GM12875 (cell line): ENCODE measurements around the gene NCOA3.
"Not testable (repeated sequence)": the region's sequence is repeated elsewhere in the genome, so short reads cannot be mapped to it uniquely, and the experiment has no call there.

Source experiments
- H3K4me3 ChIP-seq: one replicate; pipeline ENCODE4 v1.5.1; 2011; ENCODE audit warnings: low read depth, low read length, control low read depth
- TF ChIP-seq, protein P1 (sequence below): IDR thresholded peaks from 2 replicates; pipeline ENCODE4 v1.5.1; 2011; ENCODE audit warnings: low read depth, mild to moderate bottlenecking, control low read depth, inconsistent platforms, low read length, moderate library complexity, borderline replicate concordance; ENCODE audit not compliant: insufficient read depth

NCOA3 gene

DNA sequence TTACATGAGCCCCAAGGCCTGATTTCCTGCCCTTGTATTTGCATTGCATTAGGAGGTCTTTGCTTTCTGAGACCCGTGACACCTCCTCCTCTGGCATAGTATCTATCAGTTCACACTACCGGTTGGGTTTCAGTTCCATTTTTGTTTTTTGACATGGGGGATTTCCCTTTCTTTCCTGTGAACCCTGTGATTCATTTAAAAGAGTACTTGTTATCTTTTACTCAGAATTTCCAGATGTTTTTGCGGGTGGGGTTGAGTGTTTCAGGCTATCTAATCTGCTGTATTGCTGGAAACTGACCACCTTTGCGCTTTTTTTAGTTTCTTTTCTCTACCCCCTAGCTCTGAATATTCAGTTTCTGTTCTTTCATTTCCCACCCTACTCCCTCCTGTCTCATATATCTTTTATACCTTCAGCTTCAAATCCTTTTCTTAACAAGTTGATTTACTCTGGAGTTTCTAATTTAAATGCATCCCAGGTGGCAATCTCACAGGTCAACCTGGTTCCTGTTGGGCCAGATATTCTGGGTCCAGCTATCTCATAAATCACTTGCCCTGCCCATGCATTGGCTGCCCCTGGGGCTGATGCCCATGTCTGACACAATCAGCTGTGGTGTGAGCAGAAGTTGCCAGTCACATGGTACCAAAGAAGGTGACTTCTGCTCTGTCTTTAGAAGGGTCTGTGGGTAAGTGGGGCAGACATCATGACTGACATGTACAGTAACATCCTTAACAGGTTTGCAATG is 14.3 kb upstream of the NCOA3 start:
- TF ChIP-seq, protein P1, sequence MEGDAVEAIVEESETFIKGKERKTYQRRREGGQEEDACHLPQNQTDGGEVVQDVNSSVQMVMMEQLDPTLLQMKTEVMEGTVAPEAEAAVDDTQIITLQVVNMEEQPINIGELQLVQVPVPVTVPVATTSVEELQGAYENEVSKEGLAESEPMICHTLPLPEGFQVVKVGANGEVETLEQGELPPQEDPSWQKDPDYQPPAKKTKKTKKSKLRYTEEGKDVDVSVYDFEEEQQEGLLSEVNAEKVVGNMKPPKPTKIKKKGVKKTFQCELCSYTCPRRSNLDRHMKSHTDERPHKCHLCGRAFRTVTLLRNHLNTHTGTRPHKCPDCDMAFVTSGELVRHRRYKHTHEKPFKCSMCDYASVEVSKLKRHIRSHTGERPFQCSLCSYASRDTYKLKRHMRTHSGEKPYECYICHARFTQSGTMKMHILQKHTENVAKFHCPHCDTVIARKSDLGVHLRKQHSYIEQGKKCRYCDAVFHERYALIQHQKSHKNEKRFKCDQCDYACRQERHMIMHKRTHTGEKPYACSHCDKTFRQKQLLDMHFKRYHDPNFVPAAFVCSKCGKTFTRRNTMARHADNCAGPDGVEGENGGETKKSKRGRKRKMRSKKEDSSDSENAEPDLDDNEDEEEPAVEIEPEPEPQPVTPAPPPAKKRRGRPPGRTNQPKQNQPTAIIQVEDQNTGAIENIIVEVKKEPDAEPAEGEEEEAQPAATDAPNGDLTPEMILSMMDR, result no peak
- no peak overlapping the region for H3K4me3 ChIP-seq

DNA sequence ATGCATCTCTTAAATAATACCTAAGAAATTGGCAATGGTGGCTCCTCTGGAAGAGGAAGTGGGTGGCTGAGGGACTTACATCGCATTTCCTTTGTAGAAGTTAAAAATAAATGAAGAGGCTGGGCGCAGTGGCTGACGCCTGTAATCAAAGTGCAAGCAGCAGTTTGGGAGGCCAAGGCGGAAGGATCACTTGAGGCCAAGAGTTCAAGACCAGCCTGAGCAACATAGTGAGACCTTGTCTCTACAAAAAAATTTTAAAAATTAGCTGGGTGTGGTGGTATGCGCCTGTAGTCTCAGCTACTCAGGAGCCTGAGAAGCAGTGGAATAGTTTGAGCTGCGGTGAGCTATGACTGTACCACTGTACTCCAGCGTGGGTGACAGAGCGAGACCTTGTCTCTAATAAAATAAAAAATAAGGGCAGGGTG is 12.2 kb upstream of the NCOA3 start:
- H3K4me3 ChIP-seq, result no peak overlapping the region
- TF ChIP-seq, protein P1, result no peak

DNA sequence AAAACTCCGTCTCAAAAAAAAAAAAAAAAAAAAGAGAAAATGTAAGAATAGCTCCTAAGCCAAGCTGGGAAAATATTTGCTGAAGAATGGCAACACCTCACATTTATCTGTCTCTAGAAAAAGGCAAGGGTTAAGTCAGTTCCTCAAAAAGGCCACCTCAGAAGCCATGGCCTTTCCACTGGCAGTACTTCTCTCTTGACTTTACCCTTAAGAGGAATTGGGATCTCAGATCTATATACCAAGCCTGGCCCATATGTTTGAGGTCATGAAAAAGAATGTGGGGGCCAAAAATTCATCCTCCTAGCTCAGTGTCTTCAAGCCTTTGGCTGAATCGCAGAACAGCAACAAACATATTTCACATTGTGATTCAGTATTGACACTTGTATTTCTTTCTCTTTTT is 10.9 kb upstream of the NCOA3 start:
- TF ChIP-seq, protein P1, result no peak
- H3K4me3 ChIP-seq, result no peak overlapping the region

DNA sequence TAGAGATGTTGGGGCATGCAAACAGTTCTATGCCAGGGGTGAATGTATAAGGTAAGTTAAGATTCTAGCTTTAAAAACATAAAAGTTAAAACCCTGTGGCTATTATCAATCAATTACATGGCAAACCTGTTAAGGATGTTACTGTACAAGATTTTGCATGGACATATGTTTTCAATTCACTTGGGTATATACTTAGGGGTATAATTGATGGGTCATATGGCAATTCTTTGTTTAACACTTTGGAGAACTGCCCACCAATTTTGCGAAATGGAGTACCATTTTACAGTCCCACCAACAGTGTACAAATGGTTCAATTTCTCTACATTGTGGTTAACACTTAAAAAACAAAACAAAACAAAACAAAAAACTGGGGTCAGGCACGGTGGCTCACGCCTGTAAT is 9.4 kb upstream of the NCOA3 start:
- TF ChIP-seq, protein P1, result no peak
- H3K4me3 ChIP-seq, result no peak overlapping the region

DNA sequence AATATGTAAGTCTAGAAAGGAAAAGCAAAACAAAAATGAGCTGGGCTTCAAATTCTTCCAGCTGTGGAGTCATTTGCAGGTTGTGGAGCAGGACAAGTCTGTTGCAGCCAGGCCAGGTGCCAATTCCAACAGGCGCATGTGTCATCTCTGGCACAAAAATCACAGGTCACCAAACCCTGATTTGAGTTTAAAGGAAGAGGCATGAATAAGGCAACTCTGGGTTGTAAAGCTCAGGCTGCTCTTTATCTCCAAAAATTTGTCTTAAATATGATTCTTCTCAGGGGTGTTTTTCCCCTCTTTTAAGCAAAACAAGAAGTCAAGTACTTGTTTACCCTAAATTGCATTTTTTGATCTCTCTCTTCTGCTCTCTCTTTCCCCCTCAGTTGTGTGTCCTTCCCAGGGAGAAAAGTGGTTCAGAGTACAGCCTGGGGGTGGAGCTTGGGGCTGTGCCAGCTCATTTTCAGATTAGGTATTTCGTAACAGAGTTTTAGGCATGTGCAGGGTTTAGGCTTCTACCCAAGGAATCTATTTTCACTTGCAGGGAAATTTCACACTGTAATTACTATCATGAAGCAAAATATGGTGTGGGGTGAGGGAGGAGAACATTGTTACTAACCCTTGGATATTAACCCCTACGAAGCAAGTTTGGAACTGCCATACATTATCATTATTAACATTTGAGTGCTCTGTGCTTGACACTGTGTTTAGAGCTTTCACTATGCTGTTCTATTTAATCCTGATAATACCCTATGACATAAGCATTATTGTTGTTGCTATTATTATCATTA is 8.3 kb upstream of the NCOA3 start:
- no peak overlapping the region for H3K4me3 ChIP-seq
- TF ChIP-seq, protein P1, result no peak

DNA sequence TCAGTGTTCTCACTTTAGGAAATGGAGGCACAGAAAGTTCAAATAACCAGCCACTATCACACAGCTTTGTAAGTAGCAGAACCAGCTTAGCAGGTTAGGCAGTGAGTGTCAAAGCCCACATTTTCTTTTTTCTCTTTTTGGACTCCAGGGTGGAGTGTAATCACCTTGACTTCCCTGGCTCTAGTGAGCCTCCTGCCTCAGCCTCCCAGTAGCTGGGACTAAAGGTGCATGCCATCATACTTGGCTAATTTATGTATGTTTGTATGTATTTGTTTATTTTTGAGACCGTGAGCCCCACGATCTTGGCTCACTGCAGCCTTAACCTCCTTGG is 7.8 kb upstream of the NCOA3 start:
- no peak overlapping the region for H3K4me3 ChIP-seq
- TF ChIP-seq, protein P1, result no peak

DNA sequence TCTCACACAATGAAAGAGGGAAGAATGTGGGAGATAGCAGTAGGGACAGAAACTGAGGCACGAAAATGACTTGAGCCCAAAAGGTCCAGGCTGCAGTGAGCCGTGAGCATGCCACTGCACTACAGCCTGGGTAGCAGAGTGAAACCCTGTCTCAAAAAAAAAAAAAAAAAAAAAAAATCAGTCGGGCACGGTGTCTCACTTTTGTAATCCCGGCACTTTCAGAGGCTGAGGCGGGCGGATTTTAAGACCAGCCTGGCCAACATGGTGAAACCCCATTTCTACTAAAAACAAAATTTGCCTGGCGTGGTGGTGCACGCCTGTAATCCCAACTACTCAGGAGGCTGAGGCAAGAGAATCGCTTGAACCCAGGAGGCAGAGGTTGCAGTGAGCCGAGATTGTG is 7.1 kb upstream of the NCOA3 start:
- H3K4me3 ChIP-seq, result not testable (repeated sequence)

DNA sequence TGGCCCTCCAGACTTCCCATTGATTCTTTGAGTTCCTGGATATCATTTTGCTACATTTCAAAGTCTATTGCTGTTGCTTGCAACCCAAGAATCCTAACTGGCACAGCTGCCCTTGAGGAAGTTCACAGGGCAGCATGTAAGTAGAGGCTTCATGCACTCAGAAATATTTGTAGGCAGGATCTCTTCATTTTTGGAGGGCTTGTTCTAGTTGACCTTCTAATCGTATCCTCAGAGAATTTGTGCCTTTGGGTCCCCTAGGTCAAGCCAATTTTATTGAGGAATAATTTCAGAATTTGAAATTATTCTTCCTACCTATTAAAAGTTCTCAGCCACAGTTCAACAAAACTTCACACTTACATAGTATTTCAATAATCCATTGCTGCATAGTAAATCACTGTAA is 5.6 kb upstream of the NCOA3 start:
- H3K4me3 ChIP-seq, result no peak overlapping the region
- TF ChIP-seq, protein P1, result no peak
